Measurements from ENCODE around the gene LRCH3. TPM values are rescaled to one million over a fixed set of nuclear protein-coding genes. Genes with fewer than 3 reads are reported as not detected.
A peak's percentile ranks its signal among the peaks of the same experiment; 100 is the strongest.

Gene LRCH3
- total and polyA plus RNA-seq, 2 of the 13 experiments (the other 11 are each of a cell fraction or from before 2014, with no cell fraction given): 25.5 to 103 TPM

DNA sequence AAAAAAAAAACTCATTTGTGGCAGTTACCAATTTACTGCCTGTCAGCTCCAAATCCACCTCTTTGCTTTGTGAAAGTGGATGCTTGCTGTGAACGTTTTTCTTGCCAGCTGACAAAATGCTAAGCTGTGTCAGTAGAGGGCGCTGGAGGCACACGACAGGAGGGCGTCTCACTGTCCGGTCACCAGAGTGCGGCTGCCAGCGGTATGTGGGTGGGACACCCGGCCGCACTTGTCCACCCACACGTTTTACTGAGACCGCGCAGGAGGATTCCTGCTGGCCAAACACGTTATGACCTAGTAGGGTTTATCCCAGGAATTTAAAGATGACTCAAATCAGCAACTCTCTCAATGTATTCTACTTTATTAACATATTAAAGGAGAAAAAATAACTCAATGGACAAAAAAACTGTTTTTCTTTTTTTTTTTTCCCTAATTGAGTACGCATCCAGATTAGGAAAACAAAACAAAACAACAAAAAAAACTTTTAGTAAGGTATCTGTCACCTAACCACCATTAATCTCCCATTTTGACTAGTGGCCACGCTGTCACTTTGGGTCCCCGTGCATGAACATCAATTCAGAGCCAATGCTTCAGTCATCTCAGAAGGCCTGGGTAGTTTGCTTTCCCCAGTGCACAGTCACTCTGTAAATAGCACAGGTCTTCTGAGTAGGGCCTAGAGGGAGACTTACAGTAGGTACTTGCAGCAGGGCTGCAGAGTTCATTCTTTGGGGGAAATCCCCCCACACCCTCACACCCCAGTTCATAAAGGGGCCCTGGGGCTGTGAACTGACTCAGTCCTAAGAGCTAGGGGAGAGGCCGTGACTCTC lies 115.2 kb downstream of the LRCH3 start (continued):
- no peak for TF ChIP-seq ZNF674 (CRISPR knock-in tag; IDR thresholded peaks at IDR 0.05; ENCODE audit: low read depth)
- TF ChIP-seq SP5 (CRISPR knock-in tag; IDR thresholded peaks at IDR 0.05; ENCODE audit: borderline replicate concordance, low read depth): peak; percentile 49; the same call in 1 of the 2 replicates
- TF ChIP-seq, protein P1, sequence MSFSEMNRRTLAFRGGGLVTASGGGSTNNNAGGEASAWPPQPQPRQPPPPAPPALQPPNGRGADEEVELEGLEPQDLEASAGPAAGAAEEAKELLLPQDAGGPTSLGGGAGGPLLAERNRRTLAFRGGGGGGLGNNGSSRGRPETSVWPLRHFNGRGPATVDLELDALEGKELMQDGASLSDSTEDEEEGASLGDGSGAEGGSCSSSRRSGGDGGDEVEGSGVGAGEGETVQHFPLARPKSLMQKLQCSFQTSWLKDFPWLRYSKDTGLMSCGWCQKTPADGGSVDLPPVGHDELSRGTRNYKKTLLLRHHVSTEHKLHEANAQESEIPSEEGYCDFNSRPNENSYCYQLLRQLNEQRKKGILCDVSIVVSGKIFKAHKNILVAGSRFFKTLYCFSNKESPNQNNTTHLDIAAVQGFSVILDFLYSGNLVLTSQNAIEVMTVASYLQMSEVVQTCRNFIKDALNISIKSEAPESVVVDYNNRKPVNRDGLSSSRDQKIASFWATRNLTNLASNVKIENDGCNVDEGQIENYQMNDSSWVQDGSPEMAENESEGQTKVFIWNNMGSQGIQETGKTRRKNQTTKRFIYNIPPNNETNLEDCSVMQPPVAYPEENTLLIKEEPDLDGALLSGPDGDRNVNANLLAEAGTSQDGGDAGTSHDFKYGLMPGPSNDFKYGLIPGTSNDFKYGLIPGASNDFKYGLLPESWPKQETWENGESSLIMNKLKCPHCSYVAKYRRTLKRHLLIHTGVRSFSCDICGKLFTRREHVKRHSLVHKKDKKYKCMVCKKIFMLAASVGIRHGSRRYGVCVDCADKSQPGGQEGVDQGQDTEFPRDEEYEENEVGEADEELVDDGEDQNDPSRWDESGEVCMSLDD (CRISPR knock-in tag; IDR thresholded peaks at IDR 0.05; ENCODE audit: borderline replicate concordance): no peak
- TF ChIP-seq ARNTL (CRISPR knock-in tag; IDR thresholded peaks at IDR 0.05): no peak
- TF ChIP-seq, protein P2, sequence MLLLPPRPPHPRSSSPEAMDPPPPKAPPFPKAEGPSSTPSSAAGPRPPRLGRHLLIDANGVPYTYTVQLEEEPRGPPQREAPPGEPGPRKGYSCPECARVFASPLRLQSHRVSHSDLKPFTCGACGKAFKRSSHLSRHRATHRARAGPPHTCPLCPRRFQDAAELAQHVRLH (CRISPR knock-in tag; IDR thresholded peaks at IDR 0.05; ENCODE audit: borderline replicate concordance, low read depth): 0 out of 2 replicates have a peak, but pooled peaks have one; percentile 56
- TF ChIP-seq STAG1 (CRISPR knock-in tag; IDR thresholded peaks at IDR 0.05): peak; percentile 97
- TF ChIP-seq CREB1 (IDR thresholded peaks at IDR 0.05): no peak
- TF ChIP-seq CREB1 (CRISPR knock-in tag; IDR thresholded peaks at IDR 0.05): no peak
- TF ChIP-seq RFXANK (CRISPR knock-in tag; IDR thresholded peaks at IDR 0.05): no peak
- TF ChIP-seq SALL1 (CRISPR knock-in tag; IDR thresholded peaks at IDR 0.05): peak; percentile 44; the same call in 1 of the 2 replicates
- no peak for TF ChIP-seq ZNF678 (CRISPR knock-in tag; IDR thresholded peaks at IDR 0.05)
- TF ChIP-seq NR2F2 (IDR thresholded peaks at IDR 0.05; ENCODE audit: borderline replicate concordance, low read depth): no peak
- no peak for TF ChIP-seq SNAI1 (CRISPR knock-in tag; IDR thresholded peaks at IDR 0.05; ENCODE audit: borderline replicate concordance)
- TF ChIP-seq KLF16 (CRISPR knock-in tag; IDR thresholded peaks at IDR 0.05): 0 out of 4 replicates have a peak, but pooled peaks of 1 of the 2 experiments have one; percentile 36
- TF ChIP-seq IRF2 (CRISPR knock-in tag; IDR thresholded peaks at IDR 0.05): 0 out of 2 replicates have a peak, but pooled peaks have one; percentile 40
- TF ChIP-seq TOE1 (CRISPR knock-in tag; IDR thresholded peaks at IDR 0.05): no peak
- TF ChIP-seq, protein P3, sequence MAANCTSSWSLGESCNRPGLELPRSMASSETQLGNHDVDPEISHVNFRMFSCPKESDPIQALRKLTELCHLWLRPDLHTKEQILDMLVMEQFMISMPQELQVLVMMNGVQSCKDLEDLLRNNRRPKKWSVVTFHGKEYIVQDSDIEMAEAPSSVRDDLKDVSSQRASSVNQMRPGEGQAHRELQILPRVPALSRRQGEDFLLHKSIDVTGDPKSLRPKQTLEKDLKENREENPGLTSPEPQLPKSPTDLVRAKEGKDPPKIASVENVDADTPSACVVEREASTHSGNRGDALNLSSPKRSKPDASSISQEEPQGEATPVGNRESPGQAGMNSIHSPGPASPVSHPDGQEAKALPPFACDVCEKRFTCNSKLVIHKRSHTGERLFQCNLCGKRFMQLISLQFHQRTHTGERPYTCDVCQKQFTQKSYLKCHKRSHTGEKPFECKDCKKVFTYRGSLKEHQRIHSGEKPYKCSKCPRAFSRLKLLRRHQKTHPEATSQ (CRISPR knock-in tag; IDR thresholded peaks at IDR 0.05; ENCODE audit: borderline replicate concordance): no peak
- TF ChIP-seq, protein P4, sequence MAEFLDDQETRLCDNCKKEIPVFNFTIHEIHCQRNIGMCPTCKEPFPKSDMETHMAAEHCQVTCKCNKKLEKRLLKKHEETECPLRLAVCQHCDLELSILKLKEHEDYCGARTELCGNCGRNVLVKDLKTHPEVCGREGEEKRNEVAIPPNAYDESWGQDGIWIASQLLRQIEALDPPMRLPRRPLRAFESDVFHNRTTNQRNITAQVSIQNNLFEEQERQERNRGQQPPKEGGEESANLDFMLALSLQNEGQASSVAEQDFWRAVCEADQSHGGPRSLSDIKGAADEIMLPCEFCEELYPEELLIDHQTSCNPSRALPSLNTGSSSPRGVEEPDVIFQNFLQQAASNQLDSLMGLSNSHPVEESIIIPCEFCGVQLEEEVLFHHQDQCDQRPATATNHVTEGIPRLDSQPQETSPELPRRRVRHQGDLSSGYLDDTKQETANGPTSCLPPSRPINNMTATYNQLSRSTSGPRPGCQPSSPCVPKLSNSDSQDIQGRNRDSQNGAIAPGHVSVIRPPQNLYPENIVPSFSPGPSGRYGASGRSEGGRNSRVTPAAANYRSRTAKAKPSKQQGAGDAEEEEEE (CRISPR knock-in tag; IDR thresholded peaks at IDR 0.05; ENCODE audit: borderline replicate concordance): no peak
- TF ChIP-seq, protein P5, sequence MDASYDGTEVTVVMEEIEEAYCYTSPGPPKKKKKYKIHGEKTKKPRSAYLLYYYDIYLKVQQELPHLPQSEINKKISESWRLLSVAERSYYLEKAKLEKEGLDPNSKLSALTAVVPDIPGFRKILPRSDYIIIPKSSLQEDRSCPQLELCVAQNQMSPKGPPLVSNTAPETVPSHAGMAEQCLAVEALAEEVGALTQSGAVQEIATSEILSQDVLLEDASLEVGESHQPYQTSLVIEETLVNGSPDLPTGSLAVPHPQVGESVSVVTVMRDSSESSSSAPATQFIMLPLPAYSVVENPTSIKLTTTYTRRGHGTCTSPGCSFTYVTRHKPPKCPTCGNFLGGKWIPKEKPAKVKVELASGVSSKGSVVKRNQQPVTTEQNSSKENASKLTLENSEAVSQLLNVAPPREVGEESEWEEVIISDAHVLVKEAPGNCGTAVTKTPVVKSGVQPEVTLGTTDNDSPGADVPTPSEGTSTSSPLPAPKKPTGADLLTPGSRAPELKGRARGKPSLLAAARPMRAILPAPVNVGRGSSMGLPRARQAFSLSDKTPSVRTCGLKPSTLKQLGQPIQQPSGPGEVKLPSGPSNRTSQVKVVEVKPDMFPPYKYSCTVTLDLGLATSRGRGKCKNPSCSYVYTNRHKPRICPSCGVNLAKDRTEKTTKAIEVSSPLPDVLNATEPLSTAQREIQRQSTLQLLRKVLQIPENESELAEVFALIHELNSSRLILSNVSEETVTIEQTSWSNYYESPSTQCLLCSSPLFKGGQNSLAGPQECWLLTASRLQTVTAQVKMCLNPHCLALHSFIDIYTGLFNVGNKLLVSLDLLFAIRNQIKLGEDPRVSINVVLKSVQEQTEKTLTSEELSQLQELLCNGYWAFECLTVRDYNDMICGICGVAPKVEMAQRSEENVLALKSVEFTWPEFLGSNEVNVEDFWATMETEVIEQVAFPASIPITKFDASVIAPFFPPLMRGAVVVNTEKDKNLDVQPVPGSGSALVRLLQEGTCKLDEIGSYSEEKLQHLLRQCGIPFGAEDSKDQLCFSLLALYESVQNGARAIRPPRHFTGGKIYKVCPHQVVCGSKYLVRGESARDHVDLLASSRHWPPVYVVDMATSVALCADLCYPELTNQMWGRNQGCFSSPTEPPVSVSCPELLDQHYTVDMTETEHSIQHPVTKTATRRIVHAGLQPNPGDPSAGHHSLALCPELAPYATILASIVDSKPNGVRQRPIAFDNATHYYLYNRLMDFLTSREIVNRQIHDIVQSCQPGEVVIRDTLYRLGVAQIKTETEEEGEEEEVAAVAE (CRISPR knock-in tag; IDR thresholded peaks at IDR 0.05; ENCODE audit: borderline replicate concordance): no peak
